ENCODE results near the gene ATP6V1G2.

DNA sequence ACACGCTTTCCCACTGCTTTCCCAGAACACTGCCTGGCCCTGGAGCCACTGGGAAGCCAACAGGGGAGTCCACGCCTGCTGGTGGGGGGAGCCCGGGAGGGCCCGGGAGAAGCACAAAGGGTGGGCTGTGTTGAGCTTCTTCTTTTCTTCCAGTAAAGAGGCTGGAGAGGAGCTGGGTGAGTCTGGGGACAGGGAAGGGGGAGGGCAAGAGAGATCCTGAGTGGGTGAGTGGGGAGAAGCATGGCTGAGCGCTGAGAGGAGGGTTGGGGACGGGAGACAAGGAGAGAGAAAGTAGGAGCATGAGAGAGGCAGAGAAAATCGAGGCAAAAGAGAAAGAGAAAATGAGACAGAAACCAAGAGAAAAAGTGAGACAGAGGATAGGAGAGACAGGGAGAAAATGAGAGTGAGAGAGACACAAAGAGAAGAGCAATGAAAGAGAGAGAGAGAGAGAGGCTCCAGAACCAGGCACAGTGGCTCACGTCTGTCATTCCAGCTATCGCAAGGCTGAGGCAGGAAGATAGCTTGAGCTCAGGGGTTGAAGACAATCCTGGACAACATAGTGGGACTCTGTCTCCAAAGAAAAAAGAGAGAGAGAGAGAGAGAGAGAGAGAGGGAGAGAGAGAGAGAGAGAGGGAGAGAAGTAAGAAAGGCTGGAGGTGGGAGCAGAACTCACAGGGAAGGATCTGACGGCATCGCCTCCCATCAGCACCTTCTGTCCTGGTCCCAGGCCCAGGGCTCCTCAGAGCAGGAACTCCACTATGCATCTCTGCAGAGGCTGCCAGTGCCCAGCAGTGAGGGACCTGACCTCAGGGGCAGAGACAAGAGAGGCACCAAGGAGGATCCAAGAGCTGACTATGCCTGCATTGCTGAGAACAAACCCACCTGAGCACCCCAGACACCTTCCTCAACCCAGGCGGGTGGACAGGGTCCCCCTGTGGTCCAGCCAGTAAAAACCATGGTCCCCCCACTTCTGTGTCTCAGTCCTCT, 41.7 kb upstream of the ATP6V1G2 start:
- TF ChIP-seq, protein P1, sequence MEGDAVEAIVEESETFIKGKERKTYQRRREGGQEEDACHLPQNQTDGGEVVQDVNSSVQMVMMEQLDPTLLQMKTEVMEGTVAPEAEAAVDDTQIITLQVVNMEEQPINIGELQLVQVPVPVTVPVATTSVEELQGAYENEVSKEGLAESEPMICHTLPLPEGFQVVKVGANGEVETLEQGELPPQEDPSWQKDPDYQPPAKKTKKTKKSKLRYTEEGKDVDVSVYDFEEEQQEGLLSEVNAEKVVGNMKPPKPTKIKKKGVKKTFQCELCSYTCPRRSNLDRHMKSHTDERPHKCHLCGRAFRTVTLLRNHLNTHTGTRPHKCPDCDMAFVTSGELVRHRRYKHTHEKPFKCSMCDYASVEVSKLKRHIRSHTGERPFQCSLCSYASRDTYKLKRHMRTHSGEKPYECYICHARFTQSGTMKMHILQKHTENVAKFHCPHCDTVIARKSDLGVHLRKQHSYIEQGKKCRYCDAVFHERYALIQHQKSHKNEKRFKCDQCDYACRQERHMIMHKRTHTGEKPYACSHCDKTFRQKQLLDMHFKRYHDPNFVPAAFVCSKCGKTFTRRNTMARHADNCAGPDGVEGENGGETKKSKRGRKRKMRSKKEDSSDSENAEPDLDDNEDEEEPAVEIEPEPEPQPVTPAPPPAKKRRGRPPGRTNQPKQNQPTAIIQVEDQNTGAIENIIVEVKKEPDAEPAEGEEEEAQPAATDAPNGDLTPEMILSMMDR (IDR thresholded peaks at IDR 0.05) = no peak
- no peak for TF ChIP-seq POLR2AphosphoS5 (IDR thresholded peaks at IDR 0.05)
- TF ChIP-seq EP300 (IDR thresholded peaks at IDR 0.05) = no peak

All from sigmoid colon (tissue), 4 donors.